Activated CD8-positive, alpha-beta memory T cell treated with anti-CD3 and anti-CD28 coated beads, Interleukin-2, amount 50 U/mL, for 24 hours (primary cell): ENCODE measurements around the gene BRD4.

Experiments used
- DNase-seq: peaks from one replicate; pipeline ENCODE4 v3.0.0-alpha.2; 2020; ENCODE audit errors: extremely low read depth

Gene BRD4

GRCh38 chr19:15315101-15315500 lies 17.2 kb downstream of the BRD4 start:
- no peak for DNase-seq

- DNase-seq: no peak
These were observed 18.6 kb downstream of the BRD4 start for GRCh38 chr19:15313649-15314279.

DNA sequence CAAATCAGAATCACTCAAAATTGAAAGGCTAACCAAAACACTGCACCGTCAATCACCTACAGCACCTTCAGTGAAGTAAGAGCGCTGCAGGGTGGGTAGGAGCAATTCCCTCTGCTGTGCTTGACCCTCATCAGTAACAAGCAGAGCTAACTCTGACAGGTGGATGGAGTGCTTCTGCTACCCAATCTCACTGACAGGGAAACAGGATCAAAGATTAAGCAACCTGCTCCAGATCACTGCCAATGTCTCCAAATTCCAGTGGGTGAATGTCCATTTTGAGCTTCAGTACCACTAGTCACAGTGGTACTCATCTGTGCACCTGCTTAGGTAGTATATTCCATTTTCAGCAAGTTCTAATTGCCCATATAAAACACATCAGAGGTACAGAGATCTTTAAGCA lies 25.2 kb downstream of the BRD4 start:
- no peak for DNase-seq

DNA sequence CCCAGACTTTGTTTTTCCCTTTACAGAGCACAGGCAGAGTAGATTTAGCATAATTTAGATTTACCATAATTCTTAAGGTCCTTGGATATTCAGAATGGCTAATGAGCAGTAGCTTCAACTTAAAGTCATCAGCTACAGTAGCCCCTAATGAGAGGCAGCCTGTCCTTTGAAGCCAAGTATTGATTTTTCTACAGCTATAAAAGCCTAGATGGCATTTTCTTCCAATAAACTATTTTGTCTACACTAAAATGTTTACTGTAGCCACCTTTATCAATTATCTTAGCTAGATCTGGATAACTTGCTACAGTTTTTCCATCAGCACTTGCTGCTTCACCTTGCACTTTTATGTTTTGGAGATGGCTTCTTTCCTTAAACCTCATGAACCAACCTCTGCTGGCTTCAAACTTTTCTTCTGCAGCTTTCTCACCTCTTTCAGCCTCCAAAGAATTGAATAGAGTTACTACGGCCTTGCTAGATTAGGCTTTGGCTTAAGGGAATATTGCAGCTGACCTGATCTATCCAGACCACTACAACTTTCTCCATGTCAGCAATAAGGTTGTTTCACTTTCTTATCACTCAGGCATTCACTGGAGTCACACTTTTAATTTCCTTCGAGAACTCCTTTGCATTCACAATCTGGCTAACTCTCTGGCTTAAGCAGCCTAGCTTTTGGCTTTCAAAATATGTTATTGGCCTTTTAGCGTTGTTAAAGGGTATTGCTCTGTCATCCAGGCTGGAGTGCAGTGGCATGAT lies 26.6 kb downstream of the BRD4 start:
- no peak for DNase-seq

DNA sequence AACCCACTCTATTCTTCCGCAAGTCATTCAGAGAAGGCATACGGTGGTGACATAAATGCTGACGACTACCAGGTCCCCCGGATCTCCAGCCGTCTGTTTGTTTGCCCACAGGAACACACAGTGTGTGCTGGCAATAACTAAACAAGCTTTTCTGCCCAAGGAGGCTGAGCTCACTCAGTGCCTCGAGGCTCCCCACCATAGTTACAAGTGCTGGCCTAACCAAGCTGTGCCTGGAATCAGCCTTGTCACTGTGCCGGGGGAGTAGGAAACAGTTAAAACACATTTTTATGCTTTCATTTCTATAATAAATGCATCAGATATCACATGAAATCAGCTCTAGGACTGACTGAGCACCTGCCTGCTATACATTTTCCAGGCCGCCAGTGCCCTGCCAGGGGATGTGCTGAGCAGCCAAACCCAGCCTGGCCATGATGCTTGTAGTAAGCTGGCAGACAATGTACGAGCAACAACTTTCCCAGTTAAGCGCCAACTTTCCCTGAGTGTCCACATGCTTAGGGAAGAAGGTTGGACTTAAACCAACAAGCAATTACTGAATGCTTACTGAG lies 28.1 kb downstream of the BRD4 start:
- DNase-seq: no peak

- no peak for DNase-seq
These were observed 29.1 kb downstream of the BRD4 start for GRCh38 chr19:15303105-15303780.

DNA sequence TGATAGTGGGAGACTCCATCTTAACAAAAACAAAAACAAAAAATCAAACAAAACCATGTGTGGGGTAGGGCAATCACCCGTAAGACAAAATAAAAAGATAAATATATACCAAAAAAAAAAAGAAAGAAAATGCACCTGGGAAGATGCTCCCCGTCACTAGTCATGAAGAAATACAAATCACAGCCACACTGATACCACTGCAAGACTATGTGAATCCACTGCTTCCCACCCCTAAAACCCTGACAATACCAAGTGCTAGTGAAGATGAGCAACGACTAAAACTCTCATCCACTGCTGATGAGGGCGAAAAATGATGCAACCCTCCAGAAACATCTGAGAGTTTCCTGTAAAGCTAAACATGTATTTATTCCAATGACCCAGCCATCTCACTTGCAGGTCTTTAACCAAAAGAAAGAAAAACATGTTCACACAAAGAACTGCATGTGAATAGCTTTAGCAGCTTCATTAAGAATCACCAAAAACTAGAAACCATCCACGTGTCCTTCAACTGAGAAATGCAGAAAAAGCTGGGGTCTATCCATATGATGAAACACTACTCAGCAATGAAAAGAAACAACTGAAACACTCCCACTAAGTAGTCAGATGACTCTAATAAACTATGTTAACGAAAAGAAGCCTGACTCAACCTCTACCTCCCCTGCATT lies 31.7 kb downstream of the BRD4 start:
- DNase-seq: no peak

GRCh38 chr19:15299568-15300409 lies 32.5 kb downstream of the BRD4 start:
- no peak for DNase-seq

DNA sequence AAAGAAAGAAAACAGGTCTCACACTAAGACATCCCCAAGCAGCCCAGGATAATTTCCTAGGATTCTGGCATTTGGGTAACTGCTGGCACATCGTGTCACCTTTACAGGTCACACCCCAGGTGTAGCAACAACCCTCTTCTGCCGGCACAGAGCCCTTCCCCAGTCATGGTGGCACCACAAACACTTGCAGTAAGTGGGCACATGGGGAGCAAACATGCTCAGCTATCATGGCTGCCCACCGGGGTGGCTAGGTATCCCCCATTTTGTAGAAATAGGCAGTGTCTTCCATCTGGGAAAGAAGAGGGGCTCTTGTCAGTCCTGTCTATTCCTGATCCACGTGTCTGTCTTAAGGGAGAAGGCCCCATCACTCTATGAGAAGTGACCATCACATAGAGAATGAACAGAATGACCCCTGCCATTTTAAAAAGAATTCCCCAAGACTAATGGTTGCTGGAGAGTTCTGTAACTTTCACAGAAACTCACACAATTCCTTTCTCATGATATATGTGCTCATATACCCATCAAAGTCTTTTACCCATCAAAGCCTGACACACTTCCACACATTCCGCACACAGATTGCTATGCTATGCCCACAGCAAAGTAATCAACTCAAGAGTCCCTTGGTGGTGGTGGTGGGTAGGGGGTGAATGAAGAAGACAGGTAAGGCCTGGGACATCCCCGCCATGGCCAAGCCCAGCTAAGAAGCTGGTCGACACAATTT lies 33.3 kb downstream of the BRD4 start:
- DNase-seq: no peak

- no peak for DNase-seq
These were observed 34.7 kb downstream of the BRD4 start for GRCh38 chr19:15297416-15298224.

DNA sequence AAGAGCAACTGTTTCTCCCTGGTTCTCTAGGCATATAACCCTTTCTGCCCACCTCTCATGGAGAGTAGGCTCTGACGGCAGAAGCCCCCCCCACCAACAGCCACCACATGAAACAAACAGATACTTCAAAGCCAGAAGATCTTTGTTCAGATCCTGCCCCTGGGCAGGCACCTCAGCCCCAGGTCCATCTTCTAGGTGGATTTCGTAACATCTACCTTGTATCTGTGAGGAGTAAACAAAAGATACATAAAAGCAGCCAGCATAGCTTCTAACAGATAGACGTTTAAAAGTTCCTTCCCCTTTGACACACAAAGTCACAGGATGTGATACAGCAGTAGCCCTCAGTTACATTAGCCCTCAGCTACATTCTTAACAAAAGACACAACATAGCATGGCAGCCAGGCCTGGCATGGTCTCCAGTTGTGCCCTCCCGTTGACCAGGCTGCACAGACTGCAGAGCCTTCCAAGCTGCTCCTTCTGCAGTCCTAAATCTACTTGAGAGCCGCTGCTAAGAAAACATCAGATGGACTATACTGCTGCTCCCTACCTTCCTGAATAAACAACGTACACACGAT lies 35.4 kb downstream of the BRD4 start:
- no peak for DNase-seq

GRCh38 chr19:15296353-15296752 lies 36.0 kb downstream of the BRD4 start:
- no peak for DNase-seq

GRCh38 chr19:15294561-15294990 lies 37.8 kb downstream of the BRD4 start:
- DNase-seq: no peak

DNA sequence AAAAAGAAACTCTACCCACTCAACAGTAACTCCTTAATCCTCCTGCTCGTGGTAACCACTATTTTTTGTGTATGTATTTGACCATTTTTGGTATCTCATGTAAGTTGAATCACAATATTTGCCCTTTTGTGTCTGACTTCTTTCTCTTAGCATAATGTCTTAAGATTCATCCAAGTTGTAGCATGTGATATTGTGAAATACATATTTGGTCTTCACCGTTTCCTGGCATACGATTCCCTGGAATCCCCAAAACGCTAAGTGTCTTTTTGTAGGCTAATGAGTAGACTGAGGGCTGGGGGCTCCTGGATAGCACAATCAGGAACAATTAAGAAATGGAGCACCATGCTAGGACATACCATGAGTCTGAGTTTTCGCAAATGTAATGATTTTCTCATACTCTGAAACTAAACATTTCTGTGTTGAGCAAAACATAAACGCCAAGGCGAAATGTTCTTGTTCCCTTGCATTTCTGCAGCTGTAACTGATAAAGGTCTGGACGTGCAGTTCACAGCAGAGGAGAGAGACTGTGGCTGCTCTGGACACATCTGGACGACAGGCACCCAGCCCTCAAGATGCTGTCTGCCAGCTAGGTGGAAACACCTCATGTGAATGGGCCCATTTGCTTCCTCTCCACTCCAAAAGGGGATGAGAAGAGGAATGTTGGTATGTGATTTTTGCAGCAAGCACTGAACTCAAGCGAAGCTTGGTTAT lies 38.4 kb downstream of the BRD4 start:
- DNase-seq: no peak

DNA sequence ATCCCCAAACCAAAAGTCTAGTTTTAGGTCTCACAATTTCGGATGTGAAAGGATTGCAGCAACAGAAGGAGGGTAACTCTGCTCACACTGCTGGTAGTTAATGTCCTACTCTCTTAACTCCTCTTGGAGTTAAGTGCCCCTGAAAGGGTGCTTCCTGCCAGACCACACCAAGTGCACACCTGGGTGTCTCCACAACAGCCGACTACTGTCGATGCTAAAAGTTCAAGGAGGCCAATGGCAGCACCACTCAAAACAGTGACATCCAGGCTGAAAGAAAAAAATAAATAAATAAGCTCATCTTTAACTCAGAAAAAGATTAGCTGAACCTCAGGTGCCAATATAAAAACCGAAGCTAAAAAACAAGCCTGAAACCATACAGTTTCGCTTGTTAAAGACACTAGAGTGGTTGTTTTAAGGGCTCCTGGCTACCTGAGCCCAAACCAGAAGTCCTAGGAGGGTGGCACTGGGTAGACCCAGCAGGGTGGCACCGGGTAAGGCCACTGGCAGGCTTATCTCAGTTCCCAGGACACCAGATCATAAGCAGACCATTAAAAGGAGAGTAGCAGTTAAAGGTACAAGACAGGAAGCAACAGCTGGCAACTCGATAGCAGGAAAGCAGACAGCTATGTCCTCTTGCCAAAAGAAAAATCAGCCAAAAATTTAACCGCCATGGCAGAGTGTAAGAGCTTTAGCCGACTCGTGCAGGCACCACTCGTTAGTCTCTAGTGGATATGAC lies 39.3 kb downstream of the BRD4 start:
- DNase-seq: no peak

DNA sequence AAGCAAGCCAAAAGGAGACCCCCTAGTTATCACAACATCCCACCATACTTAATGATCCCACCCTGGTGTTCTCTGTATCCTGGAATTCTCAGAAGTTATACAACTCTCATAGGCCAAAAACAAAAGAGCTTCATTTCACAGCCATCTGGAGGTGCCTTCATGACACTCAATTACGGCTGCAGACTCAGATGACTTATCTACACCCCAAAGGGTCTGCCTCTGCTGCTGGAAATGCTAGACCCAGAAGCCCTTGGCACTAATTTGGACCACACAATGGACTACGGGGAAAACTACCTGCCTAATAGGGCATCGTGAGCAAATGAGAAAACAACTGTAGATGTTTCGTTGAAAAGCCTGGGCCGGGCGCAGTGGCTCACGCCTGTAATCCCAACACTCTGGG lies 40.2 kb downstream of the BRD4 start:
- DNase-seq: no peak

DNA sequence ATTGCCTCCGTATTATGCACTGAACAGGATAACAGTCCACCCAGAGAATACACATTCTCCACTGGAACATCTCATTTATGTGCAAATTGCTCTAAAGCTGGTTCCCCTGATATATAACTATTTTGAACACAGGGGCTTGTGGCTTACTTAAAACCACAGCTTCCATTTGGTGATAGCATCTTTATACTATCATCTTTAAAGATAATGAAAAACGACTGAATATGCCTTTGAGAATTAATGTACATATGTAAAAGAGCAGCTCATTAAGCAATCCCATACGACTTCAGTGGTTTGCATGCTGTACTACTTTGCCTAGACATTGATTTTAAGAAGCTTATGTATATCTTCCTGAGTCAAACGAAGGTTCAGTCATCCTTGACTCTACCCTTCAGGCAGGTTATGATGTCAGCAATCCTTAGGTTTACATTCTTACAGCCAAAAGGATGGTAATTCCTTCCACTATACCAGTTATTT lies 40.8 kb downstream of the BRD4 start:
- no peak for DNase-seq

- DNase-seq: no peak
These were observed 41.2 kb downstream of the BRD4 start for GRCh38 chr19:15291089-15291488.
